ENCODE results near the gene DQX1. TPM values are rescaled to one million over a fixed set of nuclear protein-coding genes. Genes with fewer than 3 reads are reported as not detected.
A peak's percentile ranks its signal among the peaks of the same experiment; 100 is the strongest.

Gene DQX1
- total and polyA plus RNA-seq, 2 of the 8 experiments (the other 6 are each of a cell fraction or from before 2014, with no cell fraction given), result 0.76 to 1.1 TPM

GRCh38 chr2:74558284-74559230 is 32.5 kb upstream of the DQX1 start:
- peaks cover 0 to 7% (median 5%) of the 10 kb centered on the region in 4 experiments; a peak in 6 of 7 replicates for H3K4me1 ChIP-seq (replicated peaks in 1 of 4; ENCODE audit: control insufficient read depth in 3 of 4, insufficient read depth in 4 of 4, low read length in 3 of 4)
- no peak overlapping the region for H3K56ac ChIP-seq (replicated peaks; ENCODE audit: insufficient read length, low read depth, low read length)
- H4K5ac ChIP-seq (ENCODE audit: insufficient read length, low read depth, low read length), result no peak overlapping the region
- no peak overlapping the region for H3K4me3 ChIP-seq (ENCODE audit: extremely low read depth in 1 of 4, insufficient read depth in 2 of 4, low read depth in 3 of 4, low read length in 4 of 4)
- no peak overlapping the region for H2AFZ ChIP-seq (ENCODE audit: low read length)
- no peak overlapping the region for H2BK20ac ChIP-seq (ENCODE audit: low read length)
- DNase-seq (ENCODE audit: low read depth in 1 of 2, low spot score in 2 of 2) (no peak), FAIRE-seq (no peak)
- H3K79me1 ChIP-seq (ENCODE audit: low read depth, low read length), result no peaks in the 10 kb centered on the region
- H3K27ac ChIP-seq (ENCODE audit: low read depth, low read length), result no peak overlapping the region
- H4K91ac ChIP-seq (replicated peaks; ENCODE audit: insufficient read length, low read length), result no peak overlapping the region
- H2BK12ac ChIP-seq (ENCODE audit: low read depth, low read length), result no peak overlapping the region
- no peak overlapping the region for H2BK120ac ChIP-seq (replicated peaks; ENCODE audit: low read depth, low read length)
- H3K14ac ChIP-seq (ENCODE audit: insufficient read length), result no peak overlapping the region
- no peak overlapping the region for H2BK5ac ChIP-seq (ENCODE audit: low read depth, low read length)
- peaks cover 0 to 4% of the 10 kb centered on the region in 2 experiments for H4K20me1 ChIP-seq (replicated peaks in 1 of 2; ENCODE audit: control insufficient read depth in 1 of 2, insufficient read depth in 2 of 2, low read length in 2 of 2)
- no peak overlapping the region for H3K9ac ChIP-seq (replicated peaks in 1 of 4; ENCODE audit: extremely low read depth in 1 of 4, low read depth in 3 of 4, low read length in 3 of 4)
- 86% methylated on average over 7 of the region's 7 CpGs; no CpG with 5 or more reads in 1 of the 2 experiments for WGBS, 2 experiments (ENCODE audit: extremely low coverage in 1 of 2, insufficient coverage in 1 of 2, insufficient read length in 1 of 2, insufficient replicate concordance in 2 of 2, low coverage in 1 of 2, low lambda C conversion rate in 2 of 2, missing lambda C conversion rate in 1 of 2)
- peaks cover 11% of the 10 kb centered on the region for H3K23me2 ChIP-seq (ENCODE audit: low read depth, low read length)
- H3K23ac ChIP-seq (ENCODE audit: insufficient read length), result no peak overlapping the region
- H3K18ac ChIP-seq (ENCODE audit: extremely low read depth, low read length), result no peak overlapping the region
- 0 out of 2 replicates have a peak overlapping the region, but pooled peaks have one; percentile 75 for H2AK5ac ChIP-seq (ENCODE audit: low read depth, low read length)
- no peak overlapping the region for H3K4ac ChIP-seq (replicated peaks; ENCODE audit: insufficient read length, low read depth, low read length)
- no peaks in the 10 kb centered on the region; a peak in 1 of 8 replicates for H3K36me3 ChIP-seq (ENCODE audit: control insufficient read depth in 2 of 4, insufficient read depth in 4 of 4, low read length in 3 of 4)
- ChIA-PET CTCF (ENCODE audit: partially characterized antibody) (interaction anchor here (0.9 to 7.5 kb wide), 9 partner anchors 13 to 84 kb away, joined by 3 to 56 read pairs (median 7); no protein-coding TSS in a partner anchor), POLR2A (ENCODE audit: partially characterized antibody) (interaction anchor here (0.6 to 2.2 kb wide), 8 partner anchors 8 to 141 kb away, joined by 3 to 10 read pairs (median 3); partner anchors contain the start of genes AUP1, HTRA2 and WBP1)
- 0 out of 2 replicates have a peak overlapping the region, but pooled peaks have one; percentile 40 for H2BK15ac ChIP-seq (ENCODE audit: low read length)
- no peaks in the 10 kb centered on the region for H3K9me3 ChIP-seq (ENCODE audit: insufficient read depth in 2 of 2, low read depth in 1 of 2, low read length in 1 of 2)
- H3K79me2 ChIP-seq (ENCODE audit: control insufficient read depth in 1 of 2, insufficient read depth in 2 of 2, low read length in 2 of 2), result no peaks in the 10 kb centered on the region
- H4K8ac ChIP-seq (ENCODE audit: extremely low read depth, insufficient read depth, low read length), result no peak overlapping the region
- no peak overlapping the region for H3K4me2 ChIP-seq (ENCODE audit: insufficient read depth in 1 of 2, low read depth in 2 of 2, low read length in 2 of 2)
- H3K27me3 ChIP-seq (replicated peaks in 1 of 4; ENCODE audit: control insufficient read depth in 3 of 4, extremely low read depth in 1 of 4, insufficient read depth in 3 of 4, low read length in 3 of 4), result peaks cover 0 to 28% (median 22%) of the 10 kb centered on the region in 4 experiments; a peak in 6 of 7 replicates
- TF ChIP-seq RXRA (IDR thresholded peaks at IDR 0.05; ENCODE audit: insufficient read depth, low read depth, low read length), result no peak
- TF ChIP-seq NRF1 (IDR thresholded peaks at IDR 0.05; ENCODE audit: low read depth, low read length), result no peak
- no peak for TF ChIP-seq MAX (IDR thresholded peaks at IDR 0.05)
- TF ChIP-seq TAF1 (IDR thresholded peaks at IDR 0.05; ENCODE audit: low read depth, low read length), result no peak
- TF ChIP-seq SIX5 (IDR thresholded peaks at IDR 0.05; ENCODE audit: low read depth, low read length), result no peak
- TF ChIP-seq NANOG (IDR thresholded peaks at IDR 0.05; ENCODE audit: insufficient read depth, low read depth, low read length, poor library complexity, severe bottlenecking), result no peak
- no peak for TF ChIP-seq SIRT6 (IDR thresholded peaks at IDR 0.05; ENCODE audit: low read length)
- no peak for TF ChIP-seq SIN3A (conservative IDR thresholded peaks at IDR 0.05 in 1 of 2, IDR thresholded peaks at IDR 0.05 in 1 of 2; ENCODE audit: low read depth in 1 of 2, low read length in 2 of 2)
- no peak for TF ChIP-seq EZH2 (IDR thresholded peaks at IDR 0.05; ENCODE audit: low read depth, low read length, severe bottlenecking)
- no peak for TF ChIP-seq BACH1 (IDR thresholded peaks at IDR 0.05; ENCODE audit: low read length)
